A673 (cell line): ENCODE data around the gene KCNIP3. TPM values are rescaled to one million over a fixed set of nuclear protein-coding genes. Genes with fewer than 3 reads are reported as not detected.

Experiments used
- BruUV-seq: library from RNA; stranded (reverse); fragments of 400-500 nt; replicated peaks from 2 replicates; lab custom pipeline; 2021; lab: Mats Ljungman, UMichigan
- CTCF ChIA-PET: fragments of 300-600 bp; sonication (Branson Sonifier 250); formaldehyde crosslinking; loops from one replicate; lab custom pipeline; 2022; ENCODE audit warnings: antibody characterized with exemption; lab: Charles Lee
- POLR2A ChIA-PET: fragments of 300-600 bp; sonication (Branson Sonifier 250); formaldehyde crosslinking; loops from one replicate; lab custom pipeline; 2022; ENCODE audit warnings: antibody characterized with exemption; ENCODE audit not compliant: low non-redundant PET; lab: Charles Lee
- DNase-seq: peaks from one replicate; pipeline ENCODE4 v3.0.0-alpha.2; 2015; ENCODE audit warnings: low spot score
- H3K27ac ChIP-seq: fragments of 200-600 bp; sonication (generic); 2 replicates; pipeline ENCODE4 v1.5.1; 2016; ENCODE audit warnings: mixed run types, low read depth, mild to moderate bottlenecking, mixed read lengths, antibody characterized with exemption, low read length; ENCODE audit not compliant: poor library complexity, severe bottlenecking
- H3K27me3 ChIP-seq: fragments of 200-600 bp; sonication (generic); replicated peaks from 2 replicates; pipeline ENCODE4 v1.6.1; 2017; ENCODE audit warnings: mixed run types, low read depth, mild to moderate bottlenecking, mixed read lengths, antibody characterized with exemption, low read length; ENCODE audit not compliant: insufficient read depth, poor library complexity
- H3K36me3 ChIP-seq: fragments of 200-600 bp; sonication (generic); 2 replicates; pipeline ENCODE4 v1.6.1; 2016; ENCODE audit warnings: mixed run types, mild to moderate bottlenecking, mixed read lengths, antibody characterized with exemption, low read length; ENCODE audit not compliant: insufficient read depth, poor library complexity, severe bottlenecking
- H3K4me1 ChIP-seq: fragments of 200-600 bp; sonication (generic); 2 replicates; pipeline ENCODE4 v1.6.1; 2017; ENCODE audit warnings: mixed run types, mild to moderate bottlenecking, mixed read lengths, antibody characterized with exemption, low read length; ENCODE audit not compliant: insufficient read depth, poor library complexity, severe bottlenecking
- H3K4me3 ChIP-seq: fragments of 200-600 bp; sonication (generic); 2 replicates; pipeline ENCODE4 v1.5.1; 2016; ENCODE audit warnings: low read depth, mixed run types, mild to moderate bottlenecking, mixed read lengths, low read length; ENCODE audit not compliant: poor library complexity, severe bottlenecking
- H3K9me3 ChIP-seq: fragments of 200-600 bp; sonication (generic); 2 replicates; pipeline ENCODE4 v1.6.1; 2016; ENCODE audit warnings: mixed run types, low read depth, mild to moderate bottlenecking, mixed read lengths, antibody characterized with exemption, low read length; ENCODE audit not compliant: poor library complexity, severe bottlenecking
- EZH2 ChIP-seq: fragments of 200-600 bp; sonication (generic); IDR thresholded peaks from 2 replicates; pipeline ENCODE4 v1.6.1; 2017; ENCODE audit warnings: borderline replicate concordance, low read depth, mild to moderate bottlenecking, mixed read lengths, antibody characterized with exemption, low read length; ENCODE audit not compliant: poor library complexity, severe bottlenecking
- intact Hi-C: fragments of 100-400 bp; cut with micrococcal nuclease; formaldehyde crosslinking; loops from one replicate; pipeline ENCODE4 v1.10.0; 2022; ENCODE audit not compliant: unreplicated experiment
- total RNA-seq: library from RNA; stranded (reverse); gene quantifications from 2 replicates; pipeline ENCODE4 v1.2.3, GENCODE V29; 2021
- TF ChIP-seq, protein P1 (sequence below): fragments of 300-800, 200-600 bp; sonication (generic); conservative IDR thresholded peaks from 2 replicates; pipeline ENCODE4 v1.5.1; 2017; ENCODE audit warnings: low read depth, mild to moderate bottlenecking, antibody characterized with exemption, low read length, moderate library complexity, mixed read lengths

KCNIP3 gene
- total RNA-seq, 1 experiment from 2014 or later = 0.45 TPM

DNA sequence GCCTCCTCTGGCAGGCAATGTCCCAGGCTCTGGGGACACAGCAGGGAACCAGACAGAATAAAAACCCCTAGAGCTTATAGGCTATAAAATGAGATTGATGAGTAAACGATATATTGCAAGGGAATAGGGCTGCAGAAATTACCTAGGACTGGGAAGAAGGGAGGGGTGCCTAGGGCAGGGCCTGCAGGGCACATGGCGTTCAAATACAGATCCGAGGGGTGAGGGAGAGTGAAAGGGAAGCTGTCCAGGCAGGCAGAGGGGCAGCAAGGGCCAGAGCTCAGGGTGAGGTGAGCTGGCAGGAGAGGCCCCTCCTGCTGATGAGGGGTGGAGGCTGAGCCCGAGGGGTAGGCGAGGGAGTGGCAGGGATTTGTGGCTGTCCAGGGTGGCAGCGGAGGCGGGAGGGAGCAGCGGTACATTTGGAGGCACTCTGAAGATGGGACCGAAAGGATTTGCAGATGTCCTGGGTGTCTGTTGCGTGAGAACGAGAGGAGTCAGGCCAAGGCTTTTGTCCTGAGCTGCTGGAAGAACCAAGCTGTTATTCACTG, 33.7 kb downstream of the KCNIP3 start:
- H3K9me3 ChIP-seq = no peaks in the 10 kb centered on the region
- intact Hi-C loops = no loop called here
- no peak overlapping the region for H3K27ac ChIP-seq
- BruUV-seq = no TSS peak
- TF ChIP-seq, protein P1, sequence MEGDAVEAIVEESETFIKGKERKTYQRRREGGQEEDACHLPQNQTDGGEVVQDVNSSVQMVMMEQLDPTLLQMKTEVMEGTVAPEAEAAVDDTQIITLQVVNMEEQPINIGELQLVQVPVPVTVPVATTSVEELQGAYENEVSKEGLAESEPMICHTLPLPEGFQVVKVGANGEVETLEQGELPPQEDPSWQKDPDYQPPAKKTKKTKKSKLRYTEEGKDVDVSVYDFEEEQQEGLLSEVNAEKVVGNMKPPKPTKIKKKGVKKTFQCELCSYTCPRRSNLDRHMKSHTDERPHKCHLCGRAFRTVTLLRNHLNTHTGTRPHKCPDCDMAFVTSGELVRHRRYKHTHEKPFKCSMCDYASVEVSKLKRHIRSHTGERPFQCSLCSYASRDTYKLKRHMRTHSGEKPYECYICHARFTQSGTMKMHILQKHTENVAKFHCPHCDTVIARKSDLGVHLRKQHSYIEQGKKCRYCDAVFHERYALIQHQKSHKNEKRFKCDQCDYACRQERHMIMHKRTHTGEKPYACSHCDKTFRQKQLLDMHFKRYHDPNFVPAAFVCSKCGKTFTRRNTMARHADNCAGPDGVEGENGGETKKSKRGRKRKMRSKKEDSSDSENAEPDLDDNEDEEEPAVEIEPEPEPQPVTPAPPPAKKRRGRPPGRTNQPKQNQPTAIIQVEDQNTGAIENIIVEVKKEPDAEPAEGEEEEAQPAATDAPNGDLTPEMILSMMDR = no peak
- no peak for TF ChIP-seq EZH2
- ChIA-PET CTCF (no interaction called here), POLR2A (no interaction called here)
- no peak for DNase-seq
- no peaks in the 10 kb centered on the region for H3K36me3 ChIP-seq
- H3K4me3 ChIP-seq = no peak overlapping the region
- H3K27me3 ChIP-seq = no peaks in the 10 kb centered on the region
- H3K4me1 ChIP-seq = peaks cover 14% of the 10 kb centered on the region

DNA sequence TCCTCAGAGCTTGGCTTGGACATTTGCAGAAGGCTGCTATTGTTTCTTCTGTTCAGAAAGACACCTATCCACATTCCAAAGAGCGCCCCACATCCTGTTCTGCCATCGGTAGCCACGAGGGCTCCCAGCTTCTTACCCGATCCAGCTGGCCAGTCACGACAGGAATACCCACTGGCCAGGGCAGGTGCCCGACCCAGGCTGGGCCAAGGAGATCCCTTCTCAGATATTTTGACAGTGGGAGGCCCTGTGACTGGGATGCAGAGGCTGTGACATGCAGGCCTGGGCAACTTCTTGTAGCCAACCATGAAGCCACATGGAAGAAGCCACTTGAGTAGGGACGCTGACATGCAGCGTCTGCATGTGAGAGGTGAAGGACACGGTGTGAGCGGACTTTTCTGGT, 34.5 kb downstream of the KCNIP3 start:
- Histone ChIP-seq H3K27me3 (no peaks in the 10 kb centered on the region), H3K27ac (no peak overlapping the region), H3K4me3 (no peak overlapping the region), H3K9me3 (no peaks in the 10 kb centered on the region), H3K36me3 (no peaks in the 10 kb centered on the region), H3K4me1 (peaks cover 14% of the 10 kb centered on the region)
- POLR2A ChIA-PET = no interaction called here
- CTCF ChIA-PET = no interaction called here
- TF ChIP-seq, protein P1 = no peak
- TF ChIP-seq EZH2 = no peak
- DNase-seq = no peak
- intact Hi-C loops = no loop called here
- no TSS peak for BruUV-seq

DNA sequence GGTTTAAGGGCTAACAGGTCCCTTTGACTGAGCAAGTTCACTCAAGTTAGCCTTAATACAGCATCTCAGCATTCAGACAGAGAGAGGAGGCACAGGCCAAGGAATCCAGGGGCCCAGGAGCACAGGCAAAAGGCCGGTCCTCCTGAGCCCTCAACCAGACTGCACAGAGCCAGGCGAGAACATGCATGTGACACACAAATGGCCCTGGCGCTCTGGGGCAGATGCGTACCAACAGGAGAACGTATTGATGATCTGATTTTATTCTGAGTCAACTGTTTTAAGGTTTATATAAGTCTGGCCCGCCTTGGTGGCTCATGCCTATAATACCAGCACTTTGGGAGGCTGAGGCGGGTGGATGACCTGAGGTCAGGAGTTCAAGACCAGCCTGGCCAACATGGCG, 34.9 kb downstream of the KCNIP3 start:
- POLR2A ChIA-PET = no interaction called here
- Histone ChIP-seq H3K27ac (no peak overlapping the region), H3K9me3 (no peaks in the 10 kb centered on the region), H3K4me3 (no peak overlapping the region), H3K36me3 (no peaks in the 10 kb centered on the region), H3K27me3 (no peaks in the 10 kb centered on the region), H3K4me1 (peaks cover 14% of the 10 kb centered on the region)
- no peak for DNase-seq
- no peak for TF ChIP-seq EZH2
- TF ChIP-seq, protein P1 = no peak
- BruUV-seq = no TSS peak
- intact Hi-C loops = no loop called here
- CTCF ChIA-PET = no interaction called here
